Measurements from ENCODE around the gene MDFIC. TPM values are rescaled to one million over a fixed set of nuclear protein-coding genes. Genes with fewer than 3 reads are reported as not detected.

Gene MDFIC
- total RNA-seq, 3 donors from 2014 or later: 10.4 to 29.5 (median 13.0) TPM

GRCh38 chr7:114942446-114943175, 20.7 kb downstream of the MDFIC start:
- no peak for TF ChIP-seq CTCF (IDR thresholded peaks at IDR 0.05)
- ATAC-seq: no peak

GRCh38 chr7:114943530-114943929, 21.6 kb downstream of the MDFIC start:
- no peak for ATAC-seq
- intact Hi-C loops (cut with DNase I, micrococcal nuclease): no loop called here
- no peak overlapping the region for H3K4me3 ChIP-seq
- H3K4me1 ChIP-seq (ENCODE audit: low read depth): no peaks in the 10 kb centered on the region
- no peak for TF ChIP-seq CTCF (IDR thresholded peaks at IDR 0.05)
- H3K36me3 ChIP-seq (ENCODE audit: low read depth): no peaks in the 10 kb centered on the region
- H3K9me3 ChIP-seq: no peaks in the 10 kb centered on the region
- no peak for DNase-seq

More at GRCh38 chr7:114942446-114943175, 20.7 kb downstream of the MDFIC start:
- Histone ChIP-seq H3K9me3 (no peaks in the 10 kb centered on the region), H3K4me3 (no peak overlapping the region), H3K36me3 (ENCODE audit: low read depth) (no peaks in the 10 kb centered on the region), H3K4me1 (ENCODE audit: low read depth) (no peaks in the 10 kb centered on the region)
- DNase-seq: no peak
- intact Hi-C loops (cut with DNase I, micrococcal nuclease): no loop called here

- H3K4me1 ChIP-seq (ENCODE audit: low read depth): no peaks in the 10 kb centered on the region
- H3K9me3 ChIP-seq: no peaks in the 10 kb centered on the region
- H3K36me3 ChIP-seq (ENCODE audit: low read depth): no peaks in the 10 kb centered on the region
- TF ChIP-seq CTCF (IDR thresholded peaks at IDR 0.05): no peak
- no peak for ATAC-seq
- intact Hi-C loops (cut with DNase I, micrococcal nuclease): no loop called here
- H3K4me3 ChIP-seq: no peak overlapping the region
- no peak for DNase-seq
Observed at GRCh38 chr7:114943953-114944744, 22.3 kb downstream of the MDFIC start.

GRCh38 chr7:114944745-114945625, 23.1 kb downstream of the MDFIC start:
- H3K4me1 ChIP-seq (ENCODE audit: low read depth): no peaks in the 10 kb centered on the region
- H3K4me3 ChIP-seq: no peak overlapping the region
- ATAC-seq (peak; percentile 56), DNase-seq (peak; percentile 35 to 62 (median 48))
- no peaks in the 10 kb centered on the region for H3K36me3 ChIP-seq (ENCODE audit: low read depth)
- TF ChIP-seq CTCF (IDR thresholded peaks at IDR 0.05): no peak
- no peaks in the 10 kb centered on the region for H3K9me3 ChIP-seq
- intact Hi-C loops (cut with DNase I, micrococcal nuclease): no loop called here

- H3K9me3 ChIP-seq: no peaks in the 10 kb centered on the region
- DNase-seq: no peak
Observed at GRCh38 chr7:114949231-114949630, 27.3 kb downstream of the MDFIC start.

More at GRCh38 chr7:114949231-114949630, 27.3 kb downstream of the MDFIC start:
- TF ChIP-seq CTCF (IDR thresholded peaks at IDR 0.05): no peak
- Histone ChIP-seq H3K36me3 (ENCODE audit: low read depth) (no peaks in the 10 kb centered on the region), H3K4me1 (ENCODE audit: low read depth) (no peaks in the 10 kb centered on the region), H3K4me3 (no peak overlapping the region)
- no peak for ATAC-seq
- intact Hi-C loops (cut with DNase I, micrococcal nuclease): no loop called here
